NCI-H446 (cell line): ENCODE data around the gene ZFYVE26.
A peak's percentile ranks its signal among the peaks of the same experiment; 100 is the strongest.
"Not testable (repeated sequence)": the region's sequence is repeated elsewhere in the genome, so short reads cannot be mapped to it uniquely, and the experiment has no call there.

Experiments used
- DNase-seq, 2 experiments: peaks; one replicate each; lab custom pipeline; 2025; lab: John Stamatoyannopoulos, UW

The ZFYVE26 gene

DNA sequence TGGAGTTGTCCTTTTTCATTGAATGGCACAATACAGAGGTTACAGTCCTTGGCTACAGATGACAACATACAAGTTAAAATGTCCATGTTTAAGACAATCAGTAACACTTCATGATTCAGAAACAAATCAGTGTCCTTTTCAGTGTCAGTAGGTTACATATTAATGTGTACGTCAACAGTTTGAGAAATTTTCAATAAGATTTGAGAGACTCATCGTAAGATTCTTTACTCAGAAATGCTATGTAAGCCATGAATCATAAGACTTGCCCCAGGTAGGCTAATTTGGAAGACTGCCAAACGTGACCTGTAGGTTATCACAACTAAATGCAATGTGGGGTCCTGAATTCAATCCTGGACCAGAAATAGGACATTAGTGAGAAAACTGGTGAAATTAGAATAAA is 111.2 kb downstream of the ZFYVE26 start:
- no peak for DNase-seq

DNA sequence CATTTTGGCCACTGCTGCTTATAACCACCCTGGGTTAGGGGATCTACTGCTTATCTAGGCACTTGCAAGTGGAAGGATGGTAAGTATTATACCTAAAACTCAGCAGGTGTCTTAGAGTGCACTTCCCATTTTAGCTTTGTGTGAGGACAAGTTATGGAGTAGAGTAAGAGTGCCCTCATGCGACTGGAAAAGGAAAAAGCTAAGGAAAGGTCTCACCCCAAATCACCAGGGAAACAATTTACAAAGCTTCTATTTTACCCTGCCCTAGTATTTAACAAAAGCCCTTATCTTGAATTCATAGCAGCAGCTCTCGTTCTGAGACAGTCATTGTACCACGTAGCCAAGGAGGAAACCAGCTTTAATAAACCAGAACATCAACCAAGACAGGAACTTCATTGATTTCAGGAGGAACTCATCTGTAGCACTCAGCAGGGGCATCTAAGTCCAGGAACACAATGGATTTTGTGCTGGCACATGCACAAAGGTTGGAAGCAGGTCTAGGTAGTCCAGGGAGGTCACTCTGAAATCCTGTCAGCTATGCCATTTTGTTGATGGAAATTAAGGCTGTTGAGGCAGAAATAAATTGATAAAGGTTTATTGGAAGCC is 111.8 kb downstream of the ZFYVE26 start:
- DNase-seq = peak; percentile 5 to 53

DNA sequence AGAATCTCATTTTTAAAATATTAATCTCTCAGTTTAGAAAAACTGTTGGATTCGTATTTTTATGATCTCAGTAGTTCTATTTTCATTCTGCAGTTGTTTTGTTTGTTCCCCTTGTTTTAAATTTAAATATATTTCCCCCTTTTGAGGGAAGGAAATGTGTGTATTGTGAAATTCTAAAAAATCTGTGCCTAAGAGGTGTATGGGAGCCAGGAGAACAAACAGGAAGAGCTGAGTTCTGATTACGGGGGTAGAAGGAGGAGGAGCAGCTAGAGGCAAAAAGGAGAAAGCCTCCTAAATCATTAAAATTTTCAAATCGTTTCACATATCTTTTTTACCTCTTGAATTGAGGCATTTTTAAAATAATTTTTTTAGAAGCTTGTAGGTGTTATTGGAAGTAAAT is 112.4 kb downstream of the ZFYVE26 start:
- DNase-seq = no peak

DNA sequence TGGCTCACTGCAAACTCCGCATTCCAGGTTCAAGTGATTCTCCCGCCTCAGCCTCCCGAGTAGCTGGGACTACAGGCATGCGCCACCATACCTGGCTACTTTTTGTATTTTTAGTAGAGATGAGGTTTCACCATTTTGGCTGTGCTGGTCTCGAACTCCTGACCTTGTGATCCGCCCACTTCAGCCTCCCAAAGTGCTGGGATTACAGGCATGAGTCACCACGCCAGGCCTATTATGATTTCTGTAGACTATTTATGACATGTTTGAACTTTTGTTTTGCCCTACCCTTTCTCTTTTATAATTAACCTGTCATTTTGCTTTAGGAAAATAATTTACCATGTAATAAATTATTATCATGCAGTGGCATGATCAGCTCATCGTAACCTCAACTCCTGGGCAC is 114.9 kb downstream of the ZFYVE26 start, which contains the start of gene RDH12:
TSS of gene RDH12 (plus strand) at position 395 of the 400 bp plus-strand sequence. CDS start 20,757 bp downstream, outside the sequence.
- DNase-seq = not testable (repeated sequence)

DNA sequence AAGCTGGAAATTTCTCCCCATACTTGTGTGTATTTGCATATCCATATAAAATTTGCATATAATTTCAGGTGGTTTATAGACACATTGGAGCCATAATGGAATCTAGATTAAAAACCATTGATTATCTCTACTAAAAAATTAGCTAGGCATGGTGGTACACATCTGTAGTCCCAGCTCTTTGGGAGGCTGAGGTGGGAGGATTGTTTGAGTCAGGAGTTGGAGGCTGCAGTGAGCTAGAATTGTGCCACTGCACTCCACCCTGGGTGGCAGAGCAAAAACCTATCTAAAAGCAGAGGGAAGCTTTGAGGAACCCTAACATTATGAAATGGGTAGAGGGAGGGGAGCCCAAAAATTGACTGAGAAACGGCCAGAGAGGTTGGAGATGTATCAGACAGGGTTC is 118.2 kb downstream of the ZFYVE26 start:
- DNase-seq = no peak

DNA sequence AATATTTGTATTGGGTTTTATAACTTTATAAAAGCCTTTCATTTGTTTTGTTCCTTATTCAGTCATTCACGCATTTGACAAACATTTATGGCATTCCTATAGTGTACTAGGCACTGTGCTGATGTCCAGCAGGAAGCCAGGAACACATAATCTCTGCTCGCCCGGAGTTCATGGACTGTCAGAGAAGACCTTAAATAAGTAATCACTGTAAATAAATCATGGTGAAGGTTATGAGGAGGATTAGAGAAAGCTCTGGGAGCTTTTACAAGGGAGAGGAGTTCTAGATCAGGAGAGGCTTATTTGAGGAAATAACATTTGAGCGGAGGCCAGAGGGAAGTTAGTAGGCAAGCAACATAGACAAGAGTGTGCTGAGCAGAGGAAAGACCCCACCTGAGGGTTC is 119.4 kb downstream of the ZFYVE26 start:
- no peak for DNase-seq
